GM21526 (cell line): ENCODE measurements around the gene IGLL5.

Source experiments
- ATAC-seq: cut with Tn5 transposase; IDR thresholded peaks from one replicate; pipeline ENCODE4 v1.9.1; 2021; ENCODE audit warnings: moderate library complexity; ENCODE audit not compliant: unreplicated experiment, low FRiP score

IGLL5 gene

DNA sequence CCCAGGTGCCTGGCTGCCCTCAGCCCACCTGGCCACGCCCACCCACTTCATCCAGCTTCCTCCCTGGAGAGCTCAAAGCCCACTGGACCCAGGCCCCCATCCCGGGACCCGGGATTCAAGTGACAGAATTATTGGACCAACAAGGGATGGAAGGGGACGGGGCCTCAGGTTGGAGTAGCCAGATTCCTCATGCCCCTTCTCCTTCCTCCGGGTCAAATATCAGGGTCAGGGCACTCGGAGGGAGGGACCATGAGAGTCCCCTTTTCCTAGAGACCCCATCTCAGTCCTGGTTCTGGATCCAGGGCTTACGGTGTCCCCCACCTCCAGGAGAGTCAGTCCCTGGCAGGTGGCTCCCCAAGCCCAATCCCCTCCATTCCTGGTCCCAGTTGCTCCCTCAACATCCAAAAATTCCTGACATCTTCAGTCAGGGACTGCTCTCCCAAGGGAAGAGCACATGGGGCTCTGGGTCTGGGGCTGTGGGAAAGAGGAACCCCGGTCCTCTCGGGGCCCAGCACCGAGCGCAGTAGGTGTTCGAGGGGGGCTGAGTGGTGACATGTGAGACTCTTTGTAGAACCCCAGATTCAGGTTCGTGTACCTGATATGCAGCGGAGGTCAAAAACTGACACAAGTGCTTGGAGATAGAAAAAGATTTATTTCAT, 37.7 kb downstream of the IGLL5 start:
- ATAC-seq: no peak

DNA sequence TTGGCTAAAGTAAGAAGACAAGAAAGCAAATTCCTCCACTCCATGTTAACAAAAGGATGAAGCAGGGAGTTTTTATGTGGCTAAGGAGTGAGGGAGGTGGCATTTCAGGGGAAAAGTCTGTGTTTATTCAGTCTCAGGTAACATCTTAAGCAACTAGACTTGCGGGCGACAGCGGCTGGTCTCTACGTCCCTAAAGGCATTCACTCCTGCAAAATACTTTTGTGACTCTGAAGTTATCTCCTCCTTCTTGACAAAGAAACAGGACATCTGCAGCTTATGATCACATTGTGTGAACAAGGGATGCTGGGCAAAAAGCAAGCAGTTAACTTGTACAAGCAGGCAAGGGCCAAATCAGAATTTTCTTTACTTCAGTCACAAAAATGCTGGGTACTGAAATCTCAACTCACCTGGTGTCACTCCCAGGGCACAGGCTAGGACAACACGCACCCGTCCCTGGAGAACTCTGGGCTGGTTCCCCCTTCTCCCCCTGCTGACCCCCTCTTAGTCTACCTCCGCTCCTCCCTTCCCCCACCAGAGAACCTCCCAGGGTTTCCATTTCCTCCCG, 38.3 kb downstream of the IGLL5 start:
- ATAC-seq: no peak

DNA sequence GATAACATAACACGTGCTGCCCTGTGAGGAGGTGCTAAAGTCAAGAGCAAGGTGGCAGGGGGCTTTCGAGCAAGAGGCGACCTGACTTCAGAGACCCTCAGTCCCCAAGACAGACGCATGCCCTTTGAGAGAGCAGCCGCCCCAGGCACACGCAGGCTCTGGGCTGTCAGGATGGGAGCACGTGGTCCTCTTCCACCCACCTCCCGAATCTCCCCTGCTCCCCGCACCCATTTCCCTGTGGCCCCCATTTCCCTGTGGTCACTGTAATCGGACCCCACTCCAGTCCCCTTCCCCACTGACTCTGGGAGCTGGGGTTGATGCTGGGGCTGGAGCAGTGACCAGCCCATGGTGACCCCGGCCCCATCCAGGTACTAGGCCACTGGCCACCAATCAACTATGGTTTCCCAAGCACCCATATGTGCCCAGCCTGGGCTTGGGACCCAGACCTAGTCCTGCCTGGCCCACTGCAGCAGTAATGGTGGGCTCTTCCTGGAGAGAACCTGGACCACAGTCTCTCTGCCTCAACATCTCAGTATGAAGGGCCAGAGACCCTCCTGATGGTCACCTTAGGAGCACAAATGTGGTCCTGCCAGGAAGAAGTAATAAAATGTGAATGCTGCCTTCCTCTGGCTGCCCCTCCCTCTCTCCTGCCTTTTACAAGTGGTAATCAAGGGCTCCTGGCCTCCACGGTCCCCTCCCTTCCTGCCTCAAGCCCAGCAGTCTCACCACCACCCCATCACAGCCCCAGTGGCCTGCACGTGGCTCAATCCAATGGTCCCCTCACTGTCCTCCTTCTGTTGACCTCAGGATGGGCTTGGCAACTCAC, 39.0 kb downstream of the IGLL5 start:
- ATAC-seq: no peak

DNA sequence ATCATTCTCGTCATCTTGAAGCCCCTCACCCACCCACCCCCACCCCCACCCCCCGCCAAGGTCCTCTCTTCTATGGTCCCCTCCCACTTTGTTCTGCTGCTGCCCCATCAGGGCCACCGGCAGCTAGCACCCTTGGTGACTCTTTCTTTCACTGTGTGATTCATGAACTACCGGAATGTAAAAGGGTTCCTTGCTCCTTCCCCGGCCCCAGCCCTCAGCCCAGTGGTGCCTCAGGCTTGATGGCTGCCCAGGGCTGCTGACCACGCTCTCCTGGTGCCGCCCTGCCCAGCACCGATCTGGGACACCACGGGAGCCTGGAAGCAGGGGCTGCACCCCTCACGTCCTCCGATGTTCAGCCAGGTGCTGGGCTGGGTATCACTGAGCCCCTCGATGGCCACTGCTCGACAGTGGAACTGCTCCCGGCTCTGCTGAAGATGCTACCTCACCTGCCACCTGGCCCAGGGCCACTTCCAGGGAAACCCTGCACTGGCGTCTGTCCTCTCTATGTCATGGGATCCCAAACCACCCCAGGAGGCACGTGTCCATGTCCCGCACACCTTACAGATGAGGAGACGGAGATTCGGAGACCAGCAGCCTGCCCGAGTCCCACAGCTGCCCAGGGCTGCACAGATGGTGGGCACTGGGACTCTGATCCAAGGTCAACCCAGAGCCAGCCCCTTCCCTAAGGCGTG, 39.7 kb downstream of the IGLL5 start:
- no peak for ATAC-seq

DNA sequence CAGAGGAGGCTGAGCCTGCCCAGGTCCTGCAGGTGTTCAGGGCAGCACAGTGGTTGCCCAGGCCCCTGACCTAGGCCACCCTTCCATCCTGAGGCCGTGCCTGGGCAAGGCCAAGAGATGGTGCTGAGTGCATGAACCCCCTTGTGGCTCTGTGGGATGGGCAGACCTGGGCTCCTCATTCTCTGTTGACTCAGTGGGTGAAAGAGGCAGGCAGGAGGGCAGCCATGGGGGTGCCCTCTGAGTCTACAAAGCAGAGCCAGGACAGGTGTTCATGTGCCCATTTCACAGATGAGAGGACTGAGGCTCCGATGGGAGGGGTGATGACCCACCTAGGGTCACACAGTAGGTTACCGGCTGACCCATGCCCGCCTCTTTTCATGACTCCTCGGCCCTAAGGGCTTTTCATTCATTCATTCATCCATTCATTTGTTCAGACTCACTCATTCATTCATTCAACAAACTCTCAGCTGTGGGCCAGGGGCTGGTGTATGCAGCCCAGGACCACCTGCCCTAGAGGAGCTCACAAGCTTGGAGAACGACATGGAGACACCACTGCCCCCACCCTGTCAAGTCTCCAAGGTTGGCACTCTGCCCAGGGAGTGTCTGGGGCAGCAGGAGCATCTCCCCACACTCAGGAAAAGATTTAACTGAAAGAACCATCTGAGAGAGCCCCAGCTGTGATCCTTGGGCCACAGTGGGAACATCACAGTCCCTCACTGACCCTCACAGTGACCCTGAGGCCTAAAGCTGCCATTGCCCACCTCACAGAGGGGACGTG, 40.5 kb downstream of the IGLL5 start:
- ATAC-seq: no peak

DNA sequence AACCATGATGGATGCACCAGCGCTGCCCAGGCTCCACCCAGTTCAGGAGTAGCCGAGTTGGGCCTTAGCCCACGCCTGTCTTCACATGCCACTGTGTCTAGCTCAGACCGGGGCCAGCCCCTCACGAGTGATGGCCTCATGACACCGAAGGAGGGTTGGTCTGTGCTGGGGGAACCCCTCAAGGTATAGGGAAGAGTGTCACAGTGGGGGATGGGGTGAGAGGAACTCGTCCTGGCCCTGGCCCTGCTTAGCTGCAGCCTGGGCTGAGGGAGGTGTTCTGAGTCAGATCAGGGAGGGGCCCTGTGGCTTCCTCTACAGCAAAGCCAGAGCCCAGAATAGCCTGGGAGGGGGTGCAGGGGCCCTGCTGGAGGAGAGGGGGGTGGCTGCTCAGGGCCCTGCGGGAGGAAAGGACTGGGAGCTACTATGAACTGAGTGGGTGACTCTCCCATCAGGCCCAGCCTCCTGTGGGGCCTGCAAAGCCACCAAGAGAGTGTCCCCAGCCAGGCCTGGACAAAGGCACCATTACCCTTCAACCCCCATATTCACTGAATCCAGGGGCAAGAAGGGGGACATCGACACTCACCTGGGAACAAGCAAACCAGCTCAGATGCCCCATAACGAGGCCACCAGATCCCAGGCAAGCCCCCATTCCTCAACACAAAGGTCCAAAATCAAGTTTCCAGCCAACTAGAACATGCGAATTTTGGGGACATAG, 41.2 kb downstream of the IGLL5 start:
- peak; percentile 75 for ATAC-seq

DNA sequence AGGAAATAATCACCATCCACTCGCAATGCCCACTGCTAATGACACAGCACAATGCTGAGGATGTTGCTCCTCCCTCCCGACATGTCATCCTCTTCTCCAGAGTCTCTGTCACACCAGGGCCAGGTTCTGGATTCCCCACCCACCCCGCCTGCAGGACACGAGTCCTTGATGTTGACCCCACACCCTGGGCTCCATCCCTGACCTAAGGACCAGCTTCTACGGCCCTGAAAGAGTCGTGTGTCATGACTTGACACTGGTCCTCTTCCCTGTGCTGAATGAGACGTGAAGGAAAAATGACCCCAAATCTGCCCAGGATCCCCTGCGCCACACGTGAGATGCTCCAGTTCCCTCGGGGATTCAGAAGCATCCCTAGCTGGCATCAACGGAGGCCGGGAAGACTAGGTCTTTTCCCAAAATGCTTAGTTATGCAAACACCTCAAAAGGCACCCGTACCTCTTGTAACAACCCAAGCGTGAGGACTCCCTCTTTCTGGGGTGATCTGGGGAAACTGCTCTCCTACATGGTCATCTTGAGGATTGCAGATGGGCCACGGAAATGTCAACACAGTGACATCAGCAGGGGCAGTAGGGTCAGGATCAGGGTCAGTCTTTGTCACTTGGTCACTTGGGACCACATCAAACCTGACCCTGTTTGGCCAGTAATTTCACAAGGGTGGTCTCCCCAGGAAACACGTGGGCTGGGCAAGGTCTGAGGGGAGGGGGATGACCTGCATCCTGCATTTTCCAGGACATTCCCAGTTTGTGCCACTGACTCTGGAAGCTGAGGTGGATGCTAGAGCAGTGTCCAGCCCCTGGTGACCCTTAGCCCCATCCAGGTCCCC, 42.0 kb downstream of the IGLL5 start:
- no peak for ATAC-seq

DNA sequence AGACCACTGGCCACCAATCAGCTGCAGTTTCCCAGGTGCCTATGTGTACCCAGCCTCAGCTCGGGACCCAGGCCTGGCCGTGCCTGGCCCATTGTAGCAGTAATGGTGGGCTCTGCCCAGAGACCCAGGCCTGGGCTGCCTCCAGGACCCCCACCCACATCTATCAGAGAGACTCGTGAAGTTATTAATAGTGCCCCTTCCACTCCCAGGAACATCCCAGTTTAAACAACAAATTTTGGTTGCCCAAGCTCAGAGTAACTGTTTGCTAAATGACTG, 42.5 kb downstream of the IGLL5 start:
- no peak for ATAC-seq

DNA sequence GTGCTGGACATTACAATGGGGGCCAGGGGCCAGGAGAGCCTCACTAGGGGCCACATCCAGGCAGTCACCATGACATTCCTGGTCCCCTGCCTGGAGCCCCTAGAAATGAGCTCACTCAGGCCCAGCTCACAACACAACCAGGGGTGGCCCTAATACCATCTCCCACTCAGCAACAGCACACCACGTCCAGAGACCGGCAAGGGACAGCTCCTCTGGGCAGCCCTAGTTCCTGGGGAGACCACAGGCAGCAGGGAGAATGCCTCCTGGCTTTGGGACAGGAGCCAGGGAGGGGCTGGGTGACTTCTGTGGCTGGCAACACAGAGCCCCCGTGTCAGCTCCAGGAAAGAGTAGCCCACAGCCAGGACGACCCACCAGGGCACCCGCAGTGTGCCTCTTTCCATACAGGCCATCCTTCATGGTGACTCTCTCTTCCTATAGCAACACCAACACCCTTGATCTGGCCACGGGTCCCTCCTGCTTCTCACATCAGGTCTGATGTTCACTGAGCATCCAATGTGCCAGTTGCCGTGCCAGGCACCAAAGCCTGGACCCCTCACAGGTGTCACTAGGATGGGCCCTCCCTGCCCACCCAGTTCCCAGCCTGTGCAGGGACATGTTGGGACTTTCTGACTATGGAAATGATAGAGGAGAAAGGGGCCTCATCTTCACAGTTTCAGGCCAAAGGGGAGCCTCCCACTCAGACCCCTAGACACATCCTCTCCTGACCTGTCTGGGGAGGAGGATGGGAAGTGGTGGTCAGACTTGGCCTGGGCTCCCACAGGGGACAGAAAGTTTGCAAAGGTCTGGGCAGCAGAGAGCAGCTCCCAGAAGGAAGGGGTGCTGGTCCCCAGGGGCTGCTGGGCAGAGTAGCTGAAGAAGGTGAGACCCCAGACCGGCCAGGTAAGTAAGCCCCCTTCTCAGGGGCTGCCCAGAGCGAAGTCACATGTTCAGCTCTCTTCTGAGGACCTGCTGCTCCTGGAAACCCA, 43.2 kb downstream of the IGLL5 start:
- no peak for ATAC-seq

DNA sequence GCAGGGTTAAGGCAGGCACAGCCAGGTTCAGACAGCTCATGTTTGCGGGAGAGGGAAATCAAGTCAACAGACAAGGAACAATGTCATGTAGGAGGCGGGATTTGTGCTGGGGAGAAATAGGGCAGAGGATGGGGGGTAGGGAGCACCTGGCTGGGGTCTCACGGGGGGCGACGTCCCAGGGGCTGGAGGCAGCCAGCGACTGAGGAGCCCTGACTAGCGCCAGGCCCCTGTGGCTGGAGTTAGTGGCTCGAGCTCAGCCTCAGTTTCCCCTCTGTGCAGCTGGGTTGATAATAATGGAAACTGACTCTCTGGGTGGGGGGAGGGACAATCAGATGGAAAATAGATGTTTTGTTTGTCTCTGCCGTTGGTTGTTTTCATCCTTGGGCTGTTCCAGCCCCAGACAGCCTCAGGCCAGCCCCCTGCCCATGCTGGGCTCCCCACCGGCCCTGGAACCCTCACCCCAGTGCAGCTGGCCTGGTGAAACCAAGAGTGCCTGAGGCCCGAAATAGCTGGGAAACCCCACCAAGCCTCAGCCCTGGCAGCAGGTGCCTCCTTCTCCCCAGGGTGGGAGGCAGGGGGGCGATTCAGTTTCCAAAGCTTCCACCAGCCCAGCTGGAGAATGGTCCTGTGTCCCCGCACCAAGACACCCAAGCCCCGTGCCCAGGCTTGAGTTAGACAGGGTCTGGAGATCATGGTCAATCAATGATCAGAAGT, 44.1 kb downstream of the IGLL5 start:
- ATAC-seq: no peak

DNA sequence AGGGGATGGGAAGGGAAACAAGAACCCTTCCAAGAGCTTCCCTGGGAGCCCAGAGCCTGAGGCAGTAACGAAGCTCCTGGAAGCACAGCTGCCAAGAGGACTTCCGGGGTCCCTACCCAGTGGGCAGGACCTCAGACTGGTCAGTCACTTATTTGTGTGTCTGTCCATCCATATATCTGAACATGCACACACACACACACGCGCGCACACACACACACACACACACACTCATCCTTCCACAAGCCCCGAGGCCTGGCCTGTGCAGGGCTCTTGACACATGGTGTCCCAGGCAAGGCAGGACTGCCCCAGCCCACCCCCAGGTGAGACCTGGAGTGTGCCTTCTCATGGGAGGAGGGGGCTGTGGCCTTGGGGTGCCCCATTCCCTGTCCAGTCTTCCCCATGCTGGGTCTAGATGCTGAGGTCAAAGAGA, 44.9 kb downstream of the IGLL5 start:
- ATAC-seq: no peak

DNA sequence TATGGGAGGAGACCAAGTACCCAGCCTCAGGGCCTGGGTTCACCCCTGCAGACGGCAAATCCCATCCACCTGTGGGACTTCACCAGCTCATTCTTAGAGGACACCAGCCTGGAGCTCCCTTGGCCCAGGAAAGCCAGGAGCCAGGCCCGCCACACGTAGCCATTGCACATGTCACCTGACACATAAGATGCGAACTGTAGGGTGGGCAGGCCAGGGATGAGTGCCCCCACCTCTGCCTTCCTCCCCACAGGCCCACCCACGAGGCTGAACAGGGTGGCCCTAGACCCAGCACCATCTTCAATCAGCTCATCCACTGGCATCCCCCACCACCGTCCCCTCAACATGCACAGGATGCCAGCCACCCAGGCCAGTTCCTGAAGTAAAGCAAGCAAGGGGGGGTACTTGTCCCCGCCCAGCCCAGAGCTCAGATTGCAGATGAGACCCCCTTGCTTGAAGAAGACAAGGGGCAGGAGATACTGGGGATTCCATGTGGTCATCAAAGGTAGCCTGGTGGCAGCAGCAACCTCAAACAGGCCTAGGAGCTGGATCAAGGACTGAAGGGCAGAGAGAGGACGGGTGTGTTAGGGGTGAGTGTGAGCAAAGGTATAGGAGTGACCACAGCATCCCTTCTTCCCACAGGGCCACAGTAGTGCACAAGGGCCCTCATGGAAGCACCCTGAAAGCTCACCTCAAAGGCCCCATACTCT, 45.6 kb downstream of the IGLL5 start:
- no peak for ATAC-seq

DNA sequence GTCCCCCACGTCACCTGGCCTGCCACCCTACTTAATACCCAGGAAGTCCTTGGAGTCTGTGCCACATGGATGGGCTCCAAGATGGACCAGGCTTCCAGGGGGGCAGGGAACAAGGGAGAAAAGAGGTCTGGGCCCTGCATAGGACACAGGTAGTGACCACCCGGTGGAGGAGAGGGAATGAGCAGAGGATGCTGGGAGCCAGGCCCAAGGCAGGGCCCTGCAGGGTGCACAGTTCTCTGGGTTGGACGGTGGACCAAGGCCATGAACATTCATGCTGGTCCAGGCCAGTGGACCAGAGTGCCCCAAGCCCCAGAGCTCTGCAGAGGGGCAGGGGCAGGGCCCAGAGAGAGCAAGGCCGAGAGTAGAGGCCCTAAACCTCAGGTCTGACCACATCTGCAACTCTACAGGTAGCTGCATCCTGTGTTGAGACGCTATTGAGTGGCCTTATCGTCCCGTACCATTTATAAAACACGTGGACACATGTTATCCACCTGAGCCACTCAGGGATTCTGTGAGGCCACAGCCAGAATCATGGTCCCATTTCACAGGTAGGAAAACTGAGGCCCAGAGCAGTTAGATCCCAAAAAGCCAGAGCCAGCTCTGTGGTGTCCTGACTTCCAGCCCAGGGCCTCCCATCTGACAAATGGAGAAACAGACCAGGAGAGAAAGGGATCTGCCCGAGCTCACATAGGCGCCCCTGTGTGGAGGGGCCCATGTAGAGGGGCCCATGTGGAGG, 46.4 kb downstream of the IGLL5 start:
- ATAC-seq: no peak

DNA sequence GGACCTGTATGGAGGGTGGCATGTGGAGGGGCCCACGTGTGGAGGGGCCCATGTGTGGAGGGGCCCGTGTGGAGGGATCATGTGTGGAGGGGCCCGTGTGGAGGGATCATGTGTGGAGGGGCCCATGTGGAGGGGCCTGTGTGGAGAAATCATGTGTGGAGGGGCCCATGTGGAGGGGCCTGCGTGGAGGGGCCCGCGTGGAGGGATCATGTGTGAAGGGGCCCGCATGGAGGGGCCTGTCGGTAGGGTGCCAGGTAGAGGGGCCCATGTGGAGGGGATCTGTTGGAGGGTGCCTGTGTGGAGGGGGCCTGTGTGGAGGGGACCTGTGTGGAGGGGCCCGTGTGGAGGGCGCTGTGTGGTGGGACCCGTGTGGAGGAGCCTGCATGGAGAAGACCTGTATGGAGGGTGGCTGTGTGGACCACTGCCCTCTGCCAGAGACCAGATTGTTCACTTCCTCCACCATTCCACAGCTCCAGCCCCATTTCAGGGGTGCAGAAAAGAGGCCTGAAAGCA, 47.0 kb downstream of the IGLL5 start:
- no peak for ATAC-seq

DNA sequence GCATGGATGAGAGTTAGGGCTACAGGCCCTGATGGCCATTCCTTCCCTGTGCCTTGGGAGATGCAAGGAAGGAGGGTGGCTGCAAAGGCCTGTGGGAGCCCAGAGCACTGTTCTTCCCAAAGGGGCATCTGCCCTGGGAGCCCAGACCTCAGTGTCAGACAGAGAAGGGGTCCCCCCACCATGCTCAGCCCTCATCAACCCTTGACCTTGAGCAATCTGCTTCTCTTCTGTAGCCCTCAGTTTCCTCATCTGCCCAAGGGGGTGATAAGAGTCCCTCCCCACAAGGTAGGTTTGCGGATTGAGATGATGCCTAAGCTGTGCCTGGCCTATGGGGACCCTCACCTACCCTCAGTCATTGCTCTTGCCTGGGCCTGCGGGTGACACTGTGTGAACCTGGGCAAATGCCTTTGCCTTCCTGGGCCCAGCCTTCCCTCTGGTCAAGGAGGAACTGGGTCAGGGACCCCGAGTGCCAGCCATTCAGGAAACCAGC, 47.5 kb downstream of the IGLL5 start:
- ATAC-seq: peak; percentile 23
